Left ventricle myocardium inferior (tissue), 1 donor: ENCODE data around the gene PRDM8. TPM values are rescaled to one million over a fixed set of nuclear protein-coding genes. Genes with fewer than 3 reads are reported as not detected.

Source experiments
- DNase-seq: peaks from one replicate; pipeline ENCODE4 v3.0.0-alpha.2; 2020
- H3K27ac ChIP-seq: fragments of 200-600 bp; replicated peaks from 2 replicates; pipeline ENCODE4 v1.8.0; 2021
- H3K27me3 ChIP-seq: fragments of 200-600 bp; 2 replicates; pipeline ENCODE4 v1.8.0; 2021; ENCODE audit warnings: low read depth
- H3K36me3 ChIP-seq: fragments of 200-600 bp; 2 replicates; pipeline ENCODE4 v1.8.0; 2021
- H3K4me1 ChIP-seq: fragments of 200-600 bp; 2 replicates; pipeline ENCODE4 v1.8.0; 2021
- H3K4me3 ChIP-seq: fragments of 200-600 bp; 2 replicates; pipeline ENCODE4 v1.8.0; 2021; ENCODE audit warnings: mild to moderate bottlenecking, moderate library complexity
- H3K9me3 ChIP-seq: fragments of 200-600 bp; replicated peaks from 2 replicates; pipeline ENCODE4 v1.8.0; 2021
- intact Hi-C: fragments of 100-400 bp; cut with micrococcal nuclease; formaldehyde crosslinking; loops from one replicate; pipeline ENCODE4 v1.11.0; 2022
- total RNA-seq: library from RNA; stranded (reverse); fragmentation: NEBNext Ultra II Directional; extraction: Animal tissue kit (Norgen Biotek cat#: 25700); gene quantifications from one replicate; pipeline ENCODE4 v1.2.1, GENCODE V29; 2021
- TF ChIP-seq, protein P1 (sequence below): fragments of 200-600 bp; IDR thresholded peaks from 2 replicates; pipeline ENCODE4 v1.8.0; 2021; ENCODE audit warnings: antibody characterized with exemption, mild to moderate bottlenecking, borderline replicate concordance
- donor health status: DM: no; HTN: yes; CAD: no; lungs with severe emphysema.

The PRDM8 gene
- total RNA-seq, 1 donor from 2014 or later: 0.66 TPM

- no peak overlapping the region for H3K27ac ChIP-seq
- no peaks in the 10 kb centered on the region for H3K4me1 ChIP-seq
- TF ChIP-seq, protein P1, sequence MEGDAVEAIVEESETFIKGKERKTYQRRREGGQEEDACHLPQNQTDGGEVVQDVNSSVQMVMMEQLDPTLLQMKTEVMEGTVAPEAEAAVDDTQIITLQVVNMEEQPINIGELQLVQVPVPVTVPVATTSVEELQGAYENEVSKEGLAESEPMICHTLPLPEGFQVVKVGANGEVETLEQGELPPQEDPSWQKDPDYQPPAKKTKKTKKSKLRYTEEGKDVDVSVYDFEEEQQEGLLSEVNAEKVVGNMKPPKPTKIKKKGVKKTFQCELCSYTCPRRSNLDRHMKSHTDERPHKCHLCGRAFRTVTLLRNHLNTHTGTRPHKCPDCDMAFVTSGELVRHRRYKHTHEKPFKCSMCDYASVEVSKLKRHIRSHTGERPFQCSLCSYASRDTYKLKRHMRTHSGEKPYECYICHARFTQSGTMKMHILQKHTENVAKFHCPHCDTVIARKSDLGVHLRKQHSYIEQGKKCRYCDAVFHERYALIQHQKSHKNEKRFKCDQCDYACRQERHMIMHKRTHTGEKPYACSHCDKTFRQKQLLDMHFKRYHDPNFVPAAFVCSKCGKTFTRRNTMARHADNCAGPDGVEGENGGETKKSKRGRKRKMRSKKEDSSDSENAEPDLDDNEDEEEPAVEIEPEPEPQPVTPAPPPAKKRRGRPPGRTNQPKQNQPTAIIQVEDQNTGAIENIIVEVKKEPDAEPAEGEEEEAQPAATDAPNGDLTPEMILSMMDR: no peak
- intact Hi-C loops: no loop called here
- H3K4me3 ChIP-seq: no peak overlapping the region
- H3K9me3 ChIP-seq: no peaks in the 10 kb centered on the region
- no peaks in the 10 kb centered on the region for H3K36me3 ChIP-seq
- peaks cover 52% of the 10 kb centered on the region for H3K27me3 ChIP-seq
- no peak for DNase-seq
These were observed 28.8 kb downstream of the PRDM8 start for GRCh38 chr4:80226094-80226493.

- DNase-seq: no peak
- no peaks in the 10 kb centered on the region for H3K9me3 ChIP-seq
- H3K4me3 ChIP-seq: no peak overlapping the region
- peaks cover 39% of the 10 kb centered on the region for H3K27me3 ChIP-seq
- H3K27ac ChIP-seq: no peak overlapping the region
- no peaks in the 10 kb centered on the region for H3K4me1 ChIP-seq
- intact Hi-C loops: no loop called here
- TF ChIP-seq, protein P1: no peak
- no peaks in the 10 kb centered on the region for H3K36me3 ChIP-seq
These were observed 31.2 kb downstream of the PRDM8 start for GRCh38 chr4:80228460-80228859.

GRCh38 chr4:80229128-80229527, 31.8 kb downstream of the PRDM8 start:
- Histone ChIP-seq H3K9me3 (no peaks in the 10 kb centered on the region), H3K4me3 (no peak overlapping the region), H3K27me3 (peaks cover 39% of the 10 kb centered on the region), H3K4me1 (no peaks in the 10 kb centered on the region), H3K36me3 (no peaks in the 10 kb centered on the region), H3K27ac (no peak overlapping the region)
- TF ChIP-seq, protein P1: no peak
- no peak for DNase-seq
- intact Hi-C loops: no loop called here

GRCh38 chr4:80229590-80229989, 32.3 kb downstream of the PRDM8 start:
- intact Hi-C loops: no loop called here
- DNase-seq: no peak
- TF ChIP-seq, protein P1: no peak
- Histone ChIP-seq H3K27ac (no peak overlapping the region), H3K9me3 (no peaks in the 10 kb centered on the region), H3K36me3 (no peaks in the 10 kb centered on the region), H3K4me1 (no peaks in the 10 kb centered on the region), H3K4me3 (no peak overlapping the region), H3K27me3 (peaks cover 35% of the 10 kb centered on the region)

- H3K36me3 ChIP-seq: no peaks in the 10 kb centered on the region
- TF ChIP-seq, protein P1: no peak
- H3K27ac ChIP-seq: no peak overlapping the region
- intact Hi-C loops: no loop called here
- H3K27me3 ChIP-seq: peaks cover 25% of the 10 kb centered on the region
- H3K9me3 ChIP-seq: no peaks in the 10 kb centered on the region
- H3K4me3 ChIP-seq: no peak overlapping the region
- DNase-seq: no peak
- H3K4me1 ChIP-seq: no peaks in the 10 kb centered on the region
These were observed 33.9 kb downstream of the PRDM8 start for GRCh38 chr4:80231180-80231579.
